LoVo (cell line): ENCODE data around the gene ISX.

Experiments used
- DNase-seq: peaks from one replicate; pipeline ENCODE4 v3.0.0-alpha.2; 2016; ENCODE audit warnings: low spot score

The ISX gene

GRCh38 chr22:35053060-35053835 lies 12.7 kb upstream of the ISX start:
- no peak for DNase-seq

- no peak for DNase-seq
Observed at GRCh38 chr22:35054064-35054463, 11.9 kb upstream of the ISX start.

DNA sequence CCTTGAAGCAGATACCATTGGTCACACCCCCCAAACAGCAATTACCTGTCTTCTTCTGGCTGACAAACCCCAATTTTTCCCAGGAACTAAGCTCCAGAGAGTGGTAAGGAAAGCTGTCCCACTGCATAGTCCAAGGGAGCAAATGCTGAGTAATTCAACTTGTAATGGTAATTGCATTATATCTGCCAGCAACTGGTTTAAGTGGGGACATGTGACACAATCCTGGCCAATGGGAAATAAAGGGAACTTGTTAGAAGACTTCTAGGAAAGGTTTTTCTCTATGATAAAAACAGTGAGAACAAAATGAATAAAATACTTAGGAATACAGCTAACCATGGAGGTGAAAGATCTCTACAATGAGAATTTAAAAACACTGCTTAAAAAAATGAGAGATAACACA lies 9.5 kb upstream of the ISX start:
- DNase-seq: no peak

DNA sequence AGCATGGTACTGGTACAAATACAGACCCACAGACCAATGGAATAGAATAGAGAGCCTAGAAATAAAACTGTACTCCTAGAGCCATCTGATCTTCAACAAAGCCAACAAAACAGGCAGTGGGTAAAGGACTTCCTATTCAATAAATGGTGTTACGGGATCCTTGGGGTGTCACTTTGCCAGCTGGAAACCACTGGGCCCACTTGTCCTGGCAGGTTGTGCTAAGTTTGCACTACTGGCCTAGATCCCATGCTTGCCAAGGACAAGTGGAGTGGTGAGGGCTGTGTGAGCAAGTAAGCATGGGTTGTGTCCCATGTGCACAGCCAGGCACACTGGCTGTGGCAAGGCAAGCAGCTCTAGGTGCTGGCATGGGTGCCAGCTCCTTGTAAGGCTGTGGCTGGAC lies 8.8 kb upstream of the ISX start:
- no peak for DNase-seq

DNA sequence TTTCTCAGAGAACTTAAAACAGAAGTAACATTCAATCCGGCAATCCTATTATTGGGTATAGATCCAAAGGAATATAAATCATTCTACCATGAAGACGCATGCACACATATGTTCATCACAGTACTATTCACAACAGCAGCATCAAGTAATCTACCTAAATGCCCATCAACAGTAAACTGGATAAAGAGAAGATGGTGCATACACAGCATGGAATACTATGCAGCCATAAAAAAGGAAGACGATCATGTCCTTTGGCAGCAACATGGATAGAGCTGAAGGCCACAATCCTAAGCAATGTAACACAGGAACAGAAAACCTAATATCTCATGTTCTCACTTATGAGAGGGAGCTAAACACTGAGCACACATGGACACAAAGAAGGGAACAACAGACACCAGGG lies 6.3 kb upstream of the ISX start:
- DNase-seq: no peak

DNA sequence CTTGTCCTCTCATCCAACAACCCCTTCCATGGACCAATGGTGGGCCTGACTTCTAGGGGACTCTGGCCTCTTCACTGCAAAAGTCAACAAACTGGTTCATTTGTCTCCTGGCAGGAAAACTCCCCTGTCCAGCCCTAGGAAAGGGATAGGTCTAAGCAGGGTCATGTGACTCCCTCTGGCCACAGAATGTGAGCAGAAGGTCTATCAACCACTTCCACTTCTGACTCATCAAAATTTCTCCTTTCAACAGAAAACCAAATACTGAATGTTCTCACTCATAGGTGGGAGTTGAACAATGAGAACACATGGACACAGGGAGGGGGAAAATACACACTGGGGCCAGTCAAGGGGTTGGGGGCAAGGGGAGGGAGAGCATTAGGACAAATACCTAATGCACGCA lies 1.3 kb upstream of the ISX start:
- peak; percentile 6 for DNase-seq

- no peak for DNase-seq
Observed at GRCh38 chr22:35065183-35065582, 775 bp upstream of the ISX start.

DNA sequence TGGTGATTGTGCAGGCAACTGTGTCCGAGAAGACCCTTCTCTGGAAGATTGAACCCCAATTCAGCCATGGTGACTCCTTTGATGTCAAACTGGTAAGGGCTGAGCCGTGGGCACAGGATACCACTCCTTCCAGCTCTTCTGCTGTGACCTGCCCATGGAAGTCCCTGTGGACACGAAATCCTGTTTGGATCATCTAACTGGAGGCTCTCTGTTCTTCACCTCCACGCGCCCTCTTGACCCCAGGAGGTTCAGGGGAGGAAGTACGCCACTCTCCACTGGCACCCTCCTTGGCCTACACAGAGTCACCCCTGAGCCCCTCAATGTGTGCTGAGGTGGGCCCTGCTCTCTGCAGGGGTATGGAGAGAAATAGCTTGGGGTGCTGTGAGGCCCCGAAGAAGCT lies 810 bp downstream of the ISX start:
- no peak for DNase-seq

DNA sequence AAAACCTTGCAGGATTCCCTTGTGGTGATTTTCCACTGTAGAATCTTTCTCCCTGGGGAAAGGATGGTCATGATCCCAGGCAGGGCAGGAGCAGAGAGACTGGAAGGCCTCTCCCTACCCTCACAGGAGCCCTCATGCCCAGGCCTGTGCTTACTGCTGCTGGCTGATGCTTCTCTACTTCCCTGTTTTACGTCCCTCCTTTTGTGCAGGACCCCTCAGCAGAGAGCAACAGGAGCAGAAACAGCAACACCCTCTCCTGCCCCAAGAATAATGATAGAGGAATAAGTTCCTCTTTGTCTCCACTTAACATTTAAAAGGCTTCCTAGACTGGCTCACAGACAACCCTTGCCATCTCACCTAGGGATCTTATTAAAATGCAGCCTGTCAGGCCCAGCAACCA lies 3.6 kb downstream of the ISX start:
- DNase-seq: no peak

GRCh38 chr22:35070451-35071093 lies 4.6 kb downstream of the ISX start:
- no peak for DNase-seq

DNA sequence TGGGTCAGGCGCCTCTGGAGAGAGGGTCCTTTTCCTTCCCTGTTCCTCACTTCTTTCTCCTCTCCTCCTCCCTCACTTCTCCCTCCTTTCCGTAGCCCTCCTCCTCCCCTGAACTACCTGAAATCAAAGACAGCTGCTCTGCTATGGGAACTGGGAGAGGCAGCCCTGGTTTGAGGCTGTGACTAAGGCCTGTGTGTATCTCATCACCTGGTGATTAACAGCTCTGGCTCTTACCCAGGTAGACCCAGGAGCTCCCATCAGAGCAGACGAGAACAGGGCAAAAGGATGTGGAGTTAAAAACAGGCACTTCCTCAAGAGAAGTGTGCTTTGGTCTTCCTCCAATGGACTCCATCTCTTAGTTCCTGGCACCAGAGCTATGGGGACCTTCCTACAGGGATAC lies 5.8 kb downstream of the ISX start:
- peak; percentile 4 for DNase-seq

DNA sequence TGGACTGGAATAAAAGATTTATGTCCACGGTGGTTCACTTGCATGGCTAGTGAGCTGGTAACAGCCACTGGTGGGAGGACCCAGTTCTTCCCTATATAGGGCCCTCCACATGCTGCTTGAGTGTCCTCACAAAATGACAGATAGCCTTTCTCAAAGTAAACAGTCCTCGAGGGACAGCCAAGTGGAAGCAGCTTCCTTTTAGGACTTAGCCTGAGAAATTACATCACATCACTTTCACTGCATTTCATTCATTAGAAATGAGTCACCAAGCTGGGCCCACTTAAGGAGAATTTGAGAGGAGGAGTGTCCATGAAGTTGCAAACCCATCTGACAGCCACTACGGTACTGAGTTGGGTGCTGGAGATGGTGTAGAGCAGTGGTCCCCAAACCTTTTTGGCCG lies 7.0 kb downstream of the ISX start:
- DNase-seq: peak; percentile 20

GRCh38 chr22:35074583-35074982 lies 8.6 kb downstream of the ISX start:
- DNase-seq: no peak

DNA sequence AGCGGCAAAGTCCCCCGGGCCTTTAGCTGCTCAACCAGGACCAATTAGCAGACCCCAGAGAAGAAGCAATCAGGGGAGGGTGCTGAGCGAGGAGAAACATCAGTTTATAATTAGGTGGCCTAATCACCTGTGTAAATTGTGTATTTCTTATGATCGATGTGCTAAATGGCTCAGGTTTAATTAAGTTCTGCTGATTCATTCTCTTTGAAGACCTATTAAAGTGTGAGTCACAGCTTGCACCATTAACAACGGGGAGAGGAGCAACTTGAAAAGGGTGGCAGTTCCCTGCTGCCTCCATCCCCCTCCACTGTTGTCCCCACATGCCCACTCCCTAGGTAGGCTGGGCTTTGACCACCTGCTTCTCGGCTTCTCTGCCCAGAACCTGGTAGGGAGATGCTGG lies 10.7 kb downstream of the ISX start:
- DNase-seq: no peak

DNA sequence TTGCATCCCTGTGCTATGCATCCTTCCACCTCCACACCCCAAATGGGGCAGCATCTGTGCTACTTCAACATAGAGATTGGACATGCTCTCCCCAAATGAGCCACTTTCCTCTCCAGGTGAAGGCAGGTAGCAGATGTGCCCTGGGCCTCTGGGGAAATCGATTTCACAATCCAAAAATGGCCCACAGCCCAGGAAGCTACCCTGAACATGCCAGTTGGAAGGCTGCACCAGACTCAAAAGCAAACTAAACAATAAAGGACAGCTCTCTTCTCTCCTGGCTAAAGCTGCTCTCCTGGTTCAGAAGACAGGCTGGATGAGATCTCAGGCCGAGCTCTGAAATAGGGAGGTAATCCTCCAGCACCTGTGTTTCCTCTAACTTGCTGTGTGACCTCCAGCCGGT lies 19.7 kb downstream of the ISX start:
- DNase-seq: no peak

DNA sequence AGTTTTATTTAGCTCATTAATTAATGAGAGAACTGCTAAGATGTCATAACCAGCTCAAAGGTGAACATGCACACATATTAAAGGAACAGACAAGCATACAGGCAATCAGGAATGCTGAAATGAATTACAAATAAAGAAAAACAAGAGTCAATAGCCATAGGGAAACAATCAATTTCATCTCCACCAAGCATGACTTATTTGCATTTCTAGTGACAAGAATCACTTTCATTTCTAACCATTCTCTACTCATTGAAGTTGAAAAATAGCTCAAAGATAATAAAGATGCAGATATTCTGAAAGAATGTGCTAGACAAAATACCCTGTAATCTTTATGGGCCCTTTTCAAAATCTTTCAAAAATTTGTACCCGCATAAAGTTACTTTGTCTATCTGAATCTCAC lies 23.2 kb downstream of the ISX start:
- DNase-seq: no peak

DNA sequence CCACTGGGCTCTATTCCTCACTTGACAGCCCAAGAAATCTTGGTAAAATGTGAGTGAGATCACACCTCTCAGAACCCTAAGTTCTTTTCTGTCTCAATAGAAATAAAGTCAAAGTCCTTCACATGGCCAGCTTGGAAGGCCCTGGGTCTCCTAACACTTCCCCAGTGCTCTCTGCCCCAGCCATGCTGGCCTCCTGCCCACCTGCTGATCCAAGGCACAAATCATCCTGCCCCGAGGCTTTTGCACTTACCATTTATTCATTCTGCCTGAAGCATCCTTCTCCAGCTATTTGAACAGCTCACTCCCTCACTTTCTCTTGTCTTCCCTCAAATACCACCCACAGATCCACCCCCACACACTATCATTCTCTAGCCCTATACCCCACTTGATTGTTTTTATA lies 26.4 kb downstream of the ISX start:
- DNase-seq: no peak

DNA sequence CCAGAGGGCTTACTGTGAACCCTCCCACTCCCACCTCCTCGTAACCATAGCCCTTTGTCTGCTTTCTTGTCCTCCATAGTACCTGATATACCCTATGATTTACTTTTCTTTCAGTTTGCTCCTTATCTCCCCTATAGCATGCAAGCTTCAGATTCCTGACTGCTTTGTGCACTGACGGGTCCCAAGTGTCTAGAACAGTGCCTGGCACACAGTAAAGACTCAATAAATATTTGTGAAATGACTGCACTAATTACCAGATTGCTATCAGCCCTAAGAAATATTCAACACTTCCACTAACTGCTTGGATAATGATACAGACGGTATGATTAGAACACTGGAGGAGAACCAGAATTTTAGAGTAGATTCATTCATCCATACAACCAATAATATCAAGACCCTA lies 33.0 kb downstream of the ISX start:
- no peak for DNase-seq

- no peak for DNase-seq
Observed at GRCh38 chr22:35099883-35100282, 33.9 kb downstream of the ISX start.

DNA sequence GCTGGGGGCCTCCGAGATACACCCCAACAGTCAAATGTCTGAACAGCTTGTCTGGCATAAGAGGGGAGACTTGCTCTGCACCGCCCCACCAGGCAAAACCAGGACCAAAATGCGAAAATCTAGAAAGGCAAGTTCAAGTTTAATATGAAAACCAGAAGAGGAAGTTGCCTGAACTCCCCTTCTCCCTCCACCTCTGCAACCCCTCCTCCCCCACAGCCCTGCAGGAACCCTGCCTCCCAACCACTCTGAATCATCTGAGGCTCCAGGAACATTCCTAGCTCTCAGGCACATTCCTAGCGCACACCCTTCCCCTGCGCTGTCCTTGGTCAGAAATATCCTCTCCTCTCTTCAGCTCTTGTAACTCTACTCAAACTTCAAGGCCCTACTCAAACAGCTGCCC lies 36.7 kb downstream of the ISX start:
- DNase-seq: peak; percentile 7

DNA sequence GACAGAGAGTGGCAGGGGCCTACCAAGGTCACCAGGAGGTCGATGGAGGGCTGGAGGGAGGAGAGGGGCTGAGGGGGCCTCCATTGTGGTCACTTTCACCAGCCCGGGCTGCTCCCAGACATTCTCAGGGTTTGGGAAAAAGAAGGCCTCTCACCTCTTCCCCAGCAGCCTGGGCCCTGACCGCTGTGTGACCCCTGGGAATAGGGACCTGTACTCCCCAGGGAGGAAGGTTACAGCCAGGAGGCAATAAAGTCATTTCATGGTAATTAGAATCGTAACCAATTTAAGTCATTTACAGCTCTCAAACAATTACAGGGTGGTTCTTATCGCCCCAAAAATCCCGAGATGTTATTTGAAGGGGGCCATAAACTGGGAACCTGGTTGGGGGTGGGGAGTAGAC lies 37.8 kb downstream of the ISX start:
- DNase-seq: no peak

DNA sequence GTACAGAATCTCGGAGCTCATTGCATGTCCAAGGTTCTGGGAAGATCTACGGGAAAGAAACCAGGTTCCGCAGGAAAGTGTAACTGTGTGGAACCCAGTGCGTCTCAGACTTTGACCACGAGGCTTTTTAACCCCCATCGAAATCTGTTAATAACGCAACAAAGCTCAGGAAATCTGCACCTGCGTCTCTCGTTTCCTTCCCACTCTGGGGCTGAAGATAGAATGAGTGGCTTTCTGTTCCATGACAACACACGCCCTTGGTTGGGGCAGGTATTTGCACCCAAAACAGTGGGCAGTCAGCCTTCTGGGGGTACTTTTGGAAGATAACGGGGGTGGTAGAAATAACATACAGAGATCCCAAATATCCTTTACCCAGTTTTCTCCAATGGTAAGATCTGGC lies 38.5 kb downstream of the ISX start:
- no peak for DNase-seq

GRCh38 chr22:35109616-35110015 lies 43.7 kb downstream of the ISX start:
- DNase-seq: no peak

DNA sequence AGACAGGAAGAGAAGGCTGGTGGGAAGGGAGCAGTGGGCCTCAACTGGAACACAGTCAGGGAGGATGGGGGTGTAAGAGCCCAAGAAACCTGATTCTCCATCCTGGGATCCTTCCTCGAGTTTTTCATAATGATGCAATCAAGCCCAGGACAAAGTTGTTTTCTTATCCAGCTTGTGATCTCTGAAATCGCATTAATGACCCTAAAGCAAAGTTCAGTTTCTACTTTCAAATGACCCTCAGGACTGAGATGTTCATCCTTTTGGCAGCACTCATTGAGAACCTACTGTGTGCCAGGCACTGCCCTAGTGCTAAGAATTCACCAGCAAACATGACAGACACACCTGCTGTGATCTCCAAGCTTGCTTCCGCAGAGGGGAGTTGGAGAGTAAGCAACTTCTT lies 45.3 kb downstream of the ISX start:
- DNase-seq: no peak
